GM19193 (cell line): ENCODE measurements around the gene RTN4RL2.

Experiments
- POLR2A ChIP-seq: IDR thresholded peaks from 4 replicates; pipeline ENCODE4 v1.6.1; 2011; ENCODE audit not compliant: insufficient read depth, insufficient read length; ENCODE audit errors: extremely low read depth

The RTN4RL2 gene

DNA sequence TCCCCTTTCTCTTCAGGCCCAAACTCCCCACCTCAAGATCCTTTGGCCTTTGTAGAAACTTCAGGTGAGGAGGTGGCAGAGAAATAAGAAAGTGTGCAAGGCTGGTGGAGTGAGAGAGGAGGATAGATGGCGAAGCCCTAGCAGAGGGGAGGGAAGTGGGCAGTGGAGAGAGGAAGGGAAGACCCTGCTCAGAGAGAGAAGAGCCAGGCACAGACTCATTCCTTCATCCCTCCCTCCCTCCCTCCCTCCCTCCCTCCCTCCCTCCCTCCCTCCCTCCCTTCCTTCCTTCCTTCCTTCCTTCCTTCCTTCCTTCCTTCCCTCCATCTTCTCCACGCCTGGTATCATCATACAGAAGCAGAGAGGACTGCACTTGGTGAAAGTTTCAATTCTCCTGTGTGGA, 21.0 kb downstream of the RTN4RL2 start:
- no peak for TF ChIP-seq POLR2A

DNA sequence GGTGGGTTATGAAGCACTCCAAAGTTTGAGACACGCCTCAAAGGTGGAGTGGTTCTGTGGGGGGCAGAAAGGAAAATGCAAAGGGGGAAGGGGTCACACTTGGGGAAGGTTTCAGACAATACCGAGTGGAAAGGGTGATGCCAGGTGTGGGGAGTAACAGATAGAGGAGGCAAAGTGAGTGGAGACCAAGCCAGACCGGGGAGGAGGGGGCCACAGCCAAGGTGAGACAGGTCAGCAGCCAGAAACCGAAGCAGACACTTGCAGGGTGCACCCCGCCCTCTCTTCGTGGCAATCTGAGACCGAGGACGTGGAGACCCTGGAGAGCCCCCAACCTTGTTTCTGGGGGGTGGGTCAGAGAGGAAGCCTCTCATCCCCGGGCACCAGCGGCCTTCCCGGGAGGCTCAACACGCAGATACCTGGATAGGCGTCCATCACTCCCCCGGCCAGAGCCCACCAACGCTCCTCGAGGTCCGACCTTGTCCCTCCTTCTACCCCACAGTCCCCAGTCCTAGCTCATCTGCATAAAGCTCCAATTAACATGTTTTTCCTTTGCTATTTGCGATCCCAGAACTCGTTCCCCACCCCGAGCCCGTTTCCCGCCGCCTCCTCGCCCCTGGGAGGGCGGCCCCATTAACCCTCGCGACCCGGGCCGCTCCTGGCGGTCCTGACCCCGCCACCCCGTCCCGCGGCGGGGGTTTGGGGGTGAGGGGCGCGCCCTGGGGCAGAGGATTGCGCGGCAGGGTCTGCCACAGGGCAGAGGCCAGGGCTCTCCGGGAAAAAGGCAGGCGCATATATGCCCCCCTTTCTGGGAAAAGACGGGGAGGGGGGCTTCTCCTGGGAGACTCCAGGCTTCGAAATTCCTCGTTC, 21.8 kb downstream of the RTN4RL2 start:
- no peak for TF ChIP-seq POLR2A

DNA sequence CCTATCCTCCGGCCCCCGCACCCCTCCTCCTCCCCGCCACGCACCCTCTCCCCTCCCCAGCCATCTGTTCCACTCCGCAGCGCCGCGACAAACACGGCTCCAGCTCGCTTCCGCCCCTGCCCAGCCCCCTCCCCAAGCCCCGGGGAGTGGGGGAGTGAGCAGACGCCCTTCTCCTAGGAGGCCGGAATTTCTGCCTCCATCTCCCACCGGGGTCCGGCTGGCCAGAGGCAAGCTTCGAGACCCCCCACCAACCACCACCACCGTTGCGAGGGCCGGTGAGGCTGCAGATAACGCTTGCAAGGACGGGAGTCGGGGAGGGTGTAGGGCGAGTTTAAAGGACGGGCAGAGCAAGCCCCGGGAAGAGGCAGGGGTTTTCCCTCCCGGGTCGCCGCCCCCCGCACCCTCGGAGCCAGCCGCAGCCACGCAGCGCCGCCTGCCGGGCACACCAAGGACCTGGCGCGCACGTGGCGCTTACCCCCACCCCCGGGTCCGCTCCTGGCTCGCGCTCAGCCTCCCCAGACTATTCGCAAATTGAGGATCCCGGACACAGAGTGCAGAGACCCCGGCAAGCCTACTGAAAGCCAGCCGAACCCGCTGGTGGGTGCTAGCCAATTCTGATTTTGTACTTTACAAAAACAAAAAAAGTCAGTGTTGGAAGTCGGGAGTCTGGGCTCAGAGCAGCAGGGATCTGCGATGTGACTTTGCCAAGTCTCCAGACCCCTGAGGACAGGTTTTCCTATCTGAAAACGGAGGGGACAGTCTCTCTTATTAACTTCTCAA, 22.6 kb downstream of the RTN4RL2 start:
- no peak for TF ChIP-seq POLR2A

DNA sequence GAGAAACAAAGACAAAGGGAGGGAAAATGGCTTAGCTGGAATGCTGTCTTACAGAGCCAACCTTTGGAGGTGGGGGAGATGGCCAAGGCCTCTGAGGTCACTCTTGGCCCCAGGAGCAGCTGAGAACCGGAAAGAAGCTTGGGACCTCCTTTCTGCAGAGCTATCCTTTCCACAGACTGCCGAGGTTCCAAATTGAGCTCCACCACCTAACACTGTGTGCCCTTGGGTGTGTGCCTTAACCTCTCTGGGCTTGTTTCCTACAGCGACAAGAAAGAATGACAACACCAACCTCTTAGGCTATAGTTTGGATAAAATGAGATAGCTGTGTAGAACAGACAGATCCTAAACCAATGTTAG, 23.2 kb downstream of the RTN4RL2 start:
- no peak for TF ChIP-seq POLR2A

DNA sequence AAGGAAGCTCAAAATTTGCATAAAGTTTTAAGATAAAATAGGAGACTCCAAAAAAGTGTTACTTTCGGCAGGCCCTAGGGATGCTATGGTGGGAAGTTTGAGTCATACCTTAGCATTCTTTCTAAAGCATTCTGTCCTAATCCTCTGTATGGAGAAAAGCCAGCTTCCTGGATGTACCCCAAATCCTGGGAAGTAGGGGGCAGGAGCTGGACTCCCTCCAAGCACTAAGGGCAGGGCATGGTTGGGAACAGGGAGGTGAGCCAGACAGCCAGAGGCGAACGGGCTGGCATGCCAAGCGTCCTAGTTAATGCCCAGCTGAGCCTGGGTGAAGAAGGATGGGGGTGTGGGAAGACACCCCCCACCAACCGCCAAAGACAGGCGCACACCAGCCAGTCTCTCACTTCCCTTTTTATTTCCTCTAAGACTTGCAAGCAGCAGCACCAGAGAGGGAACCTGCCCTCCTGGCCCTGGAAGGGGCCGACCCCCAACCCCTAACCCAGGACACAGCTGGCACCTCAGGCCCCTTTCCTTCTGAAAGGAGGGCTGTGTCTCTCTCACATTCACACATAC, 23.9 kb downstream of the RTN4RL2 start:
- TF ChIP-seq POLR2A: no peak

DNA sequence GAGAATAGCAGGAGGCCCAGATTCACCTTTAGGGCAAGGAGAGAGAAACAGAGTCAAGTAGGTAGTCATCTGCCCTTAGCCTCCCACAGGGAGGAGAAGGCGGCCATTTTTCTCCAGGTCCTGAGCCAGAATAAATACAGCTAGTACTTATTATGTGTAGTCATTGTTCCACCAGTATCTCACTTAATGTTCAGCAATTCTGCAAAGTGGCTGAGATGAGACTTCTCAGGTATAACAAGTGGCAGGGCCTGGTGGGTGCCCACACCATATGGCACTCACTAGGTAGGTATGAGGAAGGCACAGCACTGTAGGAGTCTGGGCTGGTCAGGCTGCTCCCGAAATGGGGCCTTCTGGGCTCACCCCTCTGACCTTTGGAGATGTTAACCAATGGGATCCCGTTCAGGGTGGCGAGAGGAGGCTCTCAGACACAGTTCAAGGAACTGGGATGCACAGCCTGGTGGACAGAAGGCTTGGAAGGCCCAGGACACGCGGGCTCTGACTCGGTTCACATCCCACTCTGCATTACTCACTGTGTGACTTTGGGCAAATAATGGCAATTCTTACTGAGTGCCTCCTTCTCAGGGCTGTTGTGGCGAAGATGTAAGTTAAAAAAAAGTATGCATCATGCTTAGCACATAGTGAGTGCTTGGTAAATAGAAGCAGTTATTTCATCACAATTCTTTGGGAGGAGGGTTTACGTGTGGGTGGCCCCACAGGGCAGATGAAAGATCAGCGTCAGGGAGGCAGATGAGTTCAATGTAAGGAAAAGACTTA, 25.1 kb downstream of the RTN4RL2 start:
- no peak for TF ChIP-seq POLR2A

DNA sequence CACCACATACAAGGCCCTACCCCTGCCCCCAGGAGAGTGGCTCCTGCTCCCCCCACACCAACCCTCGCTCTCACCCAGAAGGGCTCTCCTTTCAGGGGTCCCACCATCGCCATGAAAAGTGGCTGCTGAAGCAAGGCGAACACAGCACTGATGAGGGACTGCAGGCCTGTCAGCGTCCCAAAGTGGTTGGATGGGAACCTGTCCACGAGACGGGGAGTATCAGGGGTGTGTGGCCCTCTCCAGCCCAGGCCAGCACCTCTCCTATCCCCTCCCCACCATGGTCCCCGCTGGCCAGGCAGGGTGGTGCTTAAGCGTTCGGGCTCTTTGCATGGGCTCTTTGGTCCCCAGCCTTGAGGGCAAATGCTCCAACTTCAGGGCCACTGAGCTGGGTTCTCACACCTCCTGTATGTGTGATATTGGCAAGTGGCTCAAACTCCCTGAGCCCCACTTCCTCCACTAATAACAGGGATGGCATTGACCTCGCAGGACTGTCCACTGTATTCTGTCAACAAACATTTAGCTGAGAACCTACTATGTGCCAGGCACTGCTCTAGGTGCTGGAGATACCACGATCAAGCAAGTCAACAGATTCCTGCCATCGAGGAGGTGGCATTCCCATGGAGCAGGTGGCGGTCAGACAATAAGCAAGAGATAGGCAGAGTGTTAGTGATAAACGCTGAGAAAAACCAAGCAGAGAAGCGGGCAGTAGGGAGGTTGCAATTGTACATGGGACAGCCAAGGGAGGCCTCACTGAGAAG, 26.9 kb downstream of the RTN4RL2 start:
- TF ChIP-seq POLR2A: no peak

DNA sequence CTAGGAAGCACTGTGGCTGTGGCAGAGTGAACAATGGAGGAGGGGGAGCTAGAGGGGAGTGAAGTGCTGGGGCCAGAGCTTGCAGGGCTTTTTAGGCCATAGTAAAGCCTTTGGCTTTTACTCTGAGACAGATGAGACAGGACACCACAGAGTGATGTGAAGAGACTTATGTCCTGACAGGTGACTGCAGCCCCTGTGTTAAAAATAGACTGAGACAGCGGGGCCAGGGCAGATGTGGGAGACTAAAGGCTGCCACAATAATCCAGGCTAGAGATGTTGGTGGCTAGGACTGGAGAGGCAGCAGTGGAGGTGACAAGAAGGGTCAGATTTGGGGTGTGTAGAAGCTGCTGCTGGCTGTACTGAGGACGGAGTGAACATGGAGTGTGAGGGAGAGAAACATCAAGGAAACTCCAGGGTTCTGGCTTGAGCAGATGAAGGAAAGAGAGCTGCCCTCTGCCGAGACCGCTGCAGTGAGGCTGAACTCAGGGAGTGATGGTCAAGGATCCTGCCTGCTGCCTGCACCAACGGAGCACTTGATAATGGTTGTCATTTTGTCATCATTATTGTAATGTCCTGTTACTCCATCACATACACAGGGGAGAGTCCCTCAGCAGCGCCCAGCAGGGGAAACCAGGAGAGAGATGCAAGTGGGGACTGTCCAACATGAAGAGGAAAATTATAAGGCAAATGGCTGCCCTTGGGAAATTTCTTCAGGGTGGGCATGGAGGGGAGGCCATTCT, 27.8 kb downstream of the RTN4RL2 start:
- no peak for TF ChIP-seq POLR2A

DNA sequence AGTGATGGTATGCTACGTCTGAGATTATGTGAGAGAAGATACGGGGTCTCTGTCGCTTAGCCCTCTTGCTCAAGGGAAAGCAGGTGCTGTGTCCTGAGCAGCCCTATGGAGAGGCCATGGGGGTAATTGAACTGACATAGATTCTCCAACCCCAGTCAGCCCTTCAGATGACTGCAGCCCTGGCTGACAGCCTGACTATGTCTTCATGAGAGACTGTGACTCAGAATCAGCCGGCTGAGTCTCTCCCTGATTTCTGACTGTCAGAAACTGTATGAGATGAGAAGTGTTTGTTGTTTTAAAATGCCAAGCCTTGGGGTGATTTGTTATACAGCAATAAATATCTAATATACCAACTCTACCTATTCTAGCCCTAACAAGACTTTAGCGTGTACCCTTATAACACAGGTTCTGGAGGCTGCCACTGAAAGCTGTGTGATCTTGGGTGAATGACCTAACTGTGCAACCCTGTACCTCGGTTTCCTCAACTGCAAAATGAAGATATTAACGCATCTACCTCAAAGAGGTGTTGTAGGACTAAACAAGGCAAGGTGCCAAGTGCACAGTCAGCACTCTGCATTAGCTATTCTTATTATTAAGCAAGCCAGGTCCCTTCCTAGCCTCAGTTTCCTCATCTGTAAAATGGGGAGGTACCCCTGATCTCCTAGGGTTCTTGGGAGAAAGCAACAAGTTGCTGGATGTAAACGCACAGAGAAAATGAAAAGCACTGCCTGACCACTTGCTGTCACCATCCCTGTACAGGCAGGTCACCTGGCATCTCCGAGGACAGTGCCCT, 30.3 kb downstream of the RTN4RL2 start:
- no peak for TF ChIP-seq POLR2A

DNA sequence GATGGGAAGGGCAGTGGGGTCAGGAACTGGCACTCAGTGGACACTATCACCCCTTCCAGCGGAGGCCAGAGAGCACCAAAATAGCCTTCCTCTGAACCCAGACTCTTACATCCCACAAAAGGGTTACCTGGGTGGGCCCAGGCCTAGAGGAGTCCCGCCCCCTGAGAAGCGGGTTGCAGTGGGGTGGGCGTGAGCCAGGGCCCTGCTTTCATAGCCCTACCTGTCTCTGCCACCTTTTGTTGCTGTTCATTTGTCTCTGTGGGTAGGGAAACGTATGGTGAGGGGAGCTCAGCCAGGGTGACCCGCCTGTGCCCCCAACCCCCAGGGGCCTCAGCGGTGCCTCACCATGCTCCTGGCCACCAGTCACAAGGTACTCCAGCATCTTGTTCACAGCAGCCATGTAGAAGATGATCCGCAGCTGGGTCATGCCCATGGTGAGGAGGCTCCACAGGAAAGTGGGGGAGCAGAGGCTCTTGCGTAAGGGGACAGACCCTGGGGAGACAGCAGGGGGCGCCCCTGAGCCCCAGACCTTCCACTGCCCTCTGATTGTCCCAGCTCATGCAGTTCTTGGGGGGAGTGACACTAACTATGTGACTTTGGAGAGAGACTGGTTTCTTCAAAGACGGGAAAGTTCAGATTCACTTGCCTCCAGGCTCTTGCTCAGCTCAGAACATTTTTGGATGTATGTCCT, 31.2 kb downstream of the RTN4RL2 start:
- TF ChIP-seq POLR2A: no peak

DNA sequence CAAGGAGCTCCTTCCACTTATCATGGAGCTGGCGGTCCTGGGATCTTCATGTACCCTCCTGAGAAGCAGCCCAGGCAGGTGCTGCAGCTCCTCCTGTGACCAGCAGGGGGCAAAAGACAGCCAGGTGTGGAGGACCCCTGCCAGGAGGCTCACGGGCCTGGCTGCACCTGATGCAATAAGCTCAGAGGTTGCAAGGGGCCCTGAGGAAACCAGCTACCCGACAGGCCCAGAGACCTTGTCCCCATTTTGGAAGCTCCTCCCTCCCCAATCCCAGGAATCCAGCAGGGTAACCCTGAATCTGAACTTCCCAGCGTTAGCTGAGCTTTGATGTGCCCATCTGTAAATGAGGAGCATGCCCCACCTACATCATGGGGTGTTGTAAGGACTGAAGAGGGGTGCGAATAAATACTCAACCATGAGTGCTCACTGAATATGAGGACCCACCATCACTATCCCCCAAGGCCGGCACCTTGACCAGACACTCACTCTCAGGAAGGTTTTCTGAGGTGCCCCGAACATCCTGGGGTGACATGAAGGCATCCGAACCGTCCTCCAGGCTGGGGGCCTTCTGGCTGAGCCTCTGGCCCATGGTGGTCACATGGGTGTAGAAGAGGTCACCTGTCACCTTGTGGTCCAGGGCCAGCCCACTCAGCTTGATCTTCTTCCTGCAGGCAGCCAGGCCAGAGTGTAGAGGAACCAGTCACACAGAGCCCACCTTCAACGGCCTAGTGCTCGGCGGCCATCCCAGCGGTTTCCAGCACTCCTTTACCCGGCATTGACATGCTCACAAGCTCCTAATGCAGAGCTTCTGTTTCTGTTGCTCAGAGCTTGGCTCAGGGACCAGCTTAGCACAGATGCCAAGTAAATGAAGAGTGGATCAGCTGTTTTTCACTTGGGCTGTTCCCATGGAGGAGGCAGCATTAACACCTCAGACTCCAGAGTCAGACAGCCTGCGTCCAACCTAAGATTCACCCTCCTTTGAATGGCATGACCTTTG, 33.5 kb downstream of the RTN4RL2 start:
- no peak for TF ChIP-seq POLR2A
